ENCODE results near the gene DCLK1.
A peak's percentile ranks its signal among the peaks of the same experiment; 100 is the strongest.

DCLK1 gene

DNA sequence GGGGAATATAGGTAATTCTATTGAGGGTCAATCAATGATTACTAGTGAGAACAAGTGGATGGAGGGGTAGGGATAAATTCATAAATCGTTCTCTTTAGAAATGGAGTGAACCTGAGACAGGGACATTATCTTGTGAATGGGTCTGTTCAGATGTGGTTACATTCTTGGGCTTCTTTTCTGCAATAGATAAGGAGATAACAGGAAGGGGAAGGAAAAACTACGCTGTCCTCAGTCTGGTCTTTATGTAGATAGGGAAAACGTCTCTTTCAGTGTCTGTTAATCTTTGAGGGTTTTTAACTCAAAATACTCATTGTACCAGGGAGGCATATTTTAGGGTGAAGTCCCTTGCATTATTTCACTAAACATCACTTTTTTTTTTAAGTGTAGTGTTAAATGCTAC lies 388.0 kb downstream of the DCLK1 start:
- no peak overlapping the region for H3K9ac ChIP-seq (ENCODE audit: low read length in 5 of 5)
- no peak overlapping the region for H3K4me3 ChIP-seq (ENCODE audit: low read depth in 1 of 5, low read length in 5 of 5)
- H3K27me3 ChIP-seq (ENCODE audit: control insufficient read depth in 5 of 5, insufficient read depth in 4 of 5, low read length in 5 of 5) = no peaks in the 10 kb centered on the region
- no peak overlapping the region for H3K27ac ChIP-seq (ENCODE audit: low read depth, low read length)
- no peaks in the 10 kb centered on the region for H3K4me1 ChIP-seq (ENCODE audit: control insufficient read depth in 5 of 5, insufficient read depth in 5 of 5, low read length in 5 of 5)
- no peaks in the 10 kb centered on the region for H3K9me3 ChIP-seq (ENCODE audit: control insufficient read depth in 5 of 5, low read length in 5 of 5)
- no peaks in the 10 kb centered on the region for H3K36me3 ChIP-seq (ENCODE audit: control insufficient read depth in 5 of 5, insufficient read depth in 5 of 5, low read length in 5 of 5)

DNA sequence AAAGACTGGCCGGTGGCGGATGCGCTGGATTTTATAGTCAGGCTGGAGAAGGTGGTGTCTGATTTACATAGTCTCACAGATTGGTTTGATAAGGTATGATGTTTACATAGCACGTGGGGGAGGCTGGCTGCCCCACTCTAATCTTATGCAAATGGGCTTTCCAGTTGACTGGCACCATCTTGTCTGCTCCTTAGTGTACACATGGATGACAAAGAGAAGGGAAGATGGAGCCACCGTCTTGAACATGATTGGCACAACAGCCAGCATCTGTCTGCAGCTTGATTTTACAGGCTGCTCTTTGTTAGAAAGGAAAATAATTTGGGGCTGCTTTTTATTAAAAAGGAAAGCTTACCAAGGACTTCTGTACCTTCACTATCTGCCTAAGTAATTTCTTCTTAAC lies 389.5 kb downstream of the DCLK1 start:
- Histone ChIP-seq H3K4me3 (ENCODE audit: low read depth in 1 of 5, low read length in 5 of 5) (no peak overlapping the region), H3K27me3 (ENCODE audit: control insufficient read depth in 5 of 5, insufficient read depth in 4 of 5, low read length in 5 of 5) (no peaks in the 10 kb centered on the region), H3K36me3 (ENCODE audit: control insufficient read depth in 5 of 5, insufficient read depth in 5 of 5, low read length in 5 of 5) (no peaks in the 10 kb centered on the region), H3K9me3 (ENCODE audit: control insufficient read depth in 5 of 5, low read length in 5 of 5) (no peaks in the 10 kb centered on the region), H3K27ac (ENCODE audit: low read depth, low read length) (no peak overlapping the region), H3K4me1 (ENCODE audit: control insufficient read depth in 5 of 5, insufficient read depth in 5 of 5, low read length in 5 of 5) (no peaks in the 10 kb centered on the region), H3K9ac (ENCODE audit: low read length in 5 of 5) (no peak overlapping the region)

DNA sequence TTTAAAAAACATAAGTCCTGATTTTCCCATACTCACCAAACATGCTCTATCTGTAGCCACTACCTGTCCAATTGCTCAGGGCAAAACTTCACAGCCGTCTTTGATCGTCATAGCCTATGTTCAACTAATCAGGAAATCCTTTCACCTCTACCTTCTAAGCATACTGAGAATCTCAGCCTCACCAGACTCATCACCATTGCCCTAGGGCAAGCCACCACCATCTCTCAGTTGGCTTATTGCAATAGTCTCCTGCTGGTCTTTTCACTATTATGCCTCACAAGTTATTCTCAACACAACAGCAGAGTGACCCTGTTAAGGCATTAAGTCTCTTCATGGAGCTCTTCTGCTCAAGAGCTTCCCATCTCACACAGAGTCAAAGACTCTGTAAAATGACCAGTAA lies 394.3 kb downstream of the DCLK1 start:
- Histone ChIP-seq H3K4me1 (ENCODE audit: control insufficient read depth in 5 of 5, insufficient read depth in 5 of 5, low read length in 5 of 5) (peaks cover 3 to 16% (median 9%) of the 10 kb centered on the region in 5 donors), H3K4me3 (ENCODE audit: low read depth in 1 of 5, low read length in 5 of 5) (no peak overlapping the region), H3K27ac (ENCODE audit: low read depth, low read length) (no peak overlapping the region), H3K27me3 (ENCODE audit: control insufficient read depth in 5 of 5, insufficient read depth in 4 of 5, low read length in 5 of 5) (no peaks in the 10 kb centered on the region), H3K36me3 (ENCODE audit: control insufficient read depth in 5 of 5, insufficient read depth in 5 of 5, low read length in 5 of 5) (no peaks in the 10 kb centered on the region), H3K9ac (ENCODE audit: low read length in 5 of 5) (no peak overlapping the region), H3K9me3 (ENCODE audit: control insufficient read depth in 5 of 5, low read length in 5 of 5) (no peaks in the 10 kb centered on the region)

DNA sequence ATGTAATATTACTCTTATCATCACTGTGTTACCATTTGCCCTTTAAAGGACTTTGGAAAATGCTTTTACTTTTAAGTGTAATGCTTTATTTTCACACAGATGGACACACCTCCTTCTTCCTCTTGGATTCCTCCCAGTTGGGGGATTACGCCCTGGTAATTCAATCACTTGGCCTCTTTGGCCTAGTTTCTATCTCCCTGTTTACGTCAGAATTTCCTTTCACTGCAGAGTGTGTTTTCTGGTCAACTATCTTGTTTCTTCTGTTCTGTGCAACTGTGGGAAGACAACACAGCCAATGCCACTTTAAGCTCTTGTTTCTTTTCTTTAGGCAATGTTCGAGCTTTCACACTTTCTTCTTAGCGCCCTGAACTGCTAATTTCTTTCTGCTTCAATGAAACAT lies 397.4 kb downstream of the DCLK1 start:
- no peaks in the 10 kb centered on the region for H3K36me3 ChIP-seq (ENCODE audit: control insufficient read depth in 5 of 5, insufficient read depth in 5 of 5, low read length in 5 of 5)
- H3K9me3 ChIP-seq (ENCODE audit: control insufficient read depth in 5 of 5, low read length in 5 of 5) = no peaks in the 10 kb centered on the region
- peak overlapping the region in 1 of 5 donors; percentile 6 for H3K9ac ChIP-seq (ENCODE audit: low read length in 5 of 5)
- peak overlapping the region; percentile 14 to 27 (median 24) for H3K4me3 ChIP-seq (ENCODE audit: low read depth in 1 of 5, low read length in 5 of 5)
- no peaks in the 10 kb centered on the region for H3K27me3 ChIP-seq (ENCODE audit: control insufficient read depth in 5 of 5, insufficient read depth in 4 of 5, low read length in 5 of 5)
- peaks cover 3 to 21% (median 9%) of the 10 kb centered on the region in 5 donors for H3K4me1 ChIP-seq (ENCODE audit: control insufficient read depth in 5 of 5, insufficient read depth in 5 of 5, low read length in 5 of 5)
- H3K27ac ChIP-seq (ENCODE audit: low read depth, low read length) = peak overlapping the region; percentile 16

DNA sequence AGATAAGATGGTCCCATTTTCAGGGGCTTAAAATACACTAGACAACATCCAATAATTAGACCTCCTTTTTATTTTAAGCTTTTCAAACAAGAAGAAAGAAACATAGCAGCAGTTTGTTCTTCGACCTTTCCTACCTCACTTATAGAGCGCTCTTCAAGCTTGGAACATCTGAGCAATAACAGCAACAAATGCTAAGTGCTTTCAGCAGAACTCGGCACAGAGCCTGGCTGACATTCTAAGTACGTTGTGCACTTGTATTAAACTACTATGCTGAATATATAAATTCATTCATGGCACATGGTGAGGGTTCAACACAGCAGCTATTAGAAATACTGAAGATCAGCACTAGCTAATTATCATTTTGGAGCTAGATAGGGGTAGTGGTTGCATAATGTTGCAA lies 398.6 kb downstream of the DCLK1 start:
- no peak overlapping the region for H3K9ac ChIP-seq (ENCODE audit: low read length in 5 of 5)
- H3K9me3 ChIP-seq (ENCODE audit: control insufficient read depth in 5 of 5, low read length in 5 of 5) = no peaks in the 10 kb centered on the region
- H3K4me1 ChIP-seq (ENCODE audit: control insufficient read depth in 5 of 5, insufficient read depth in 5 of 5, low read length in 5 of 5) = peaks cover 3 to 21% (median 9%) of the 10 kb centered on the region in 5 donors
- no peaks in the 10 kb centered on the region for H3K36me3 ChIP-seq (ENCODE audit: control insufficient read depth in 5 of 5, insufficient read depth in 5 of 5, low read length in 5 of 5)
- no peak overlapping the region for H3K27ac ChIP-seq (ENCODE audit: low read depth, low read length)
- H3K4me3 ChIP-seq (ENCODE audit: low read depth in 1 of 5, low read length in 5 of 5) = no peak overlapping the region
- H3K27me3 ChIP-seq (ENCODE audit: control insufficient read depth in 5 of 5, insufficient read depth in 4 of 5, low read length in 5 of 5) = no peaks in the 10 kb centered on the region

DNA sequence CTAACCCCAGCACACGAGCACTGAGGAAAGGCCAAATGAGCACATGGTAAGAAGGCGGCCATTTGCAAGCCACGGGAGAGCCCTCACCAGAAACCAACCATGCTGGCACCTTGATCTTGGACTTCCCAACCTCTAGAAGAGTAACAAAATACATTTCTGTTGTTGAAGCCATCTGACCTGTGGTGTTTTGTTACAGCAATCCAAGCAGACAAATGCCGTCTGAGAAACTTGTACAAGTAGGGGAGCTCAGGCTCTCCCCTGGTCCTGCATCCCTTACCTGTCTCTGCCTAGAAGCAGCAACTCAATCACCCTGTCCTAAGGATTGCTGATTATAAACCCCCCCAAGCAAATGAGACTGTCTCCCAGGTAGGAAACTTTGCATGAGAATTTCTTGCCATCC lies 399.7 kb downstream of the DCLK1 start:
- Histone ChIP-seq H3K27ac (ENCODE audit: low read depth, low read length) (no peak overlapping the region), H3K4me1 (ENCODE audit: control insufficient read depth in 5 of 5, insufficient read depth in 5 of 5, low read length in 5 of 5) (peaks cover 3 to 21% (median 9%) of the 10 kb centered on the region in 5 donors), H3K27me3 (ENCODE audit: control insufficient read depth in 5 of 5, insufficient read depth in 4 of 5, low read length in 5 of 5) (no peaks in the 10 kb centered on the region), H3K9me3 (ENCODE audit: control insufficient read depth in 5 of 5, low read length in 5 of 5) (no peaks in the 10 kb centered on the region), H3K36me3 (ENCODE audit: control insufficient read depth in 5 of 5, insufficient read depth in 5 of 5, low read length in 5 of 5) (no peaks in the 10 kb centered on the region), H3K9ac (ENCODE audit: low read length in 5 of 5) (no peak overlapping the region), H3K4me3 (ENCODE audit: low read depth in 1 of 5, low read length in 5 of 5) (no peak overlapping the region)

DNA sequence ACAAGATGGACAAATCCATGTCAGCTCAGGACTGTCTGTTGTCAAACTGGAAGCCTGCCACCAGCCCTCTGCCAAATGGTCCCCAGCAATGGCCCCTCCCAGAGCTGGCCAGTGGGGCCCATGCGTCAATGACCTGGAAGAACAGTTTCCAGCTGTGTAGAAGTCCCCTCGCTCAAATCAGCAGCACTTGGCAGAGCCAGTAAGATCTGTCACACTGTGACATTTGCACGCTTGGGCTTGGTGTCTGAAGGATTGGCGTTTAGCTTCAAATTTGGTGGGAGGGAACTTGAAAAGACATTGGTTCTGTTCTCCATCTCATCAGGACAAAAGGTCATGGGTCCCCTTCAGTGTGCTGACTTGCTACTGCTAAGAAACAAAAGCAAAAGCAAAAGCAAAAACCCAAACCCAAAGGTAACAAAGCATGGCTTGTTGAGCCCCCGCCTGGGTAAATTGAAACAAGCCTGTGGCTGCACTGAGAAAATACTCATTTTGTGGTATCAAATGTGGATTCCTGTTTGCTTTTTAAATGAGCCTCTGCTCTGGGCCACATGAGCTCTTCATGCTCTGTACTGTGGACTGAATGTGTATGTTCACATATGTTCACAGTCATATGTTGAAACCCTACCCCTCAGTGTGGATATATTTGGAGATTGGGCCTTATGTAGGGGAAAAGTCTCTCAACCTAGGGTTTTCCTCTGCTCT lies 401.1 kb downstream of the DCLK1 start:
- Histone ChIP-seq H3K27ac (ENCODE audit: low read depth, low read length) (no peak overlapping the region), H3K4me3 (ENCODE audit: low read depth in 1 of 5, low read length in 5 of 5) (no peak overlapping the region), H3K9me3 (ENCODE audit: control insufficient read depth in 5 of 5, low read length in 5 of 5) (no peaks in the 10 kb centered on the region), H3K27me3 (ENCODE audit: control insufficient read depth in 5 of 5, insufficient read depth in 4 of 5, low read length in 5 of 5) (peaks cover 0 to 3% (median 0%) of the 10 kb centered on the region in 5 donors), H3K36me3 (ENCODE audit: control insufficient read depth in 5 of 5, insufficient read depth in 5 of 5, low read length in 5 of 5) (no peaks in the 10 kb centered on the region), H3K9ac (ENCODE audit: low read length in 5 of 5) (no peak overlapping the region), H3K4me1 (ENCODE audit: control insufficient read depth in 5 of 5, insufficient read depth in 5 of 5, low read length in 5 of 5) (peaks cover 3 to 21% (median 9%) of the 10 kb centered on the region in 5 donors)

DNA sequence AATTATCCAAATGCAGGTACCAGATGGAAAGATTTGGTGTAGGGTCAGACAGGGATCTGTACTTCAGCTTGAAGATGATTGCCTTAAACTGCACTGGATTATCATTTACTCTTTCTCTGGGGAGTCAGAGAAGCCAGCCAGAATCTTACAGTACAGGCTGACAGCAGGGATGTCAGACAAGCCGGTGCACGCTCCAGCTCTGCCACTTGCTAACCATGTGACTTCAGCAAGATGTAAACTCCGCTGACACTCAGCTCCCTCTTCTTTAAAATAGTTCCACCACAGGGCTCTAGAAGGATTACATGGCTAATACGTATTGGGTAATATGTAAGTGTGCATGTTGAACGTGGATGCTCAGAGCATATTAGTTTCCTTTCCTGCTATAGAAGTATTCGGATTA lies 403.3 kb downstream of the DCLK1 start:
- peaks cover 0 to 3% (median 0%) of the 10 kb centered on the region in 5 donors for H3K27me3 ChIP-seq (ENCODE audit: control insufficient read depth in 5 of 5, insufficient read depth in 4 of 5, low read length in 5 of 5)
- peaks cover 0 to 16% (median 13%) of the 10 kb centered on the region in 5 donors for H3K4me1 ChIP-seq (ENCODE audit: control insufficient read depth in 5 of 5, insufficient read depth in 5 of 5, low read length in 5 of 5)
- no peak overlapping the region for H3K4me3 ChIP-seq (ENCODE audit: low read depth in 1 of 5, low read length in 5 of 5)
- no peak overlapping the region for H3K9ac ChIP-seq (ENCODE audit: low read length in 5 of 5)
- H3K36me3 ChIP-seq (ENCODE audit: control insufficient read depth in 5 of 5, insufficient read depth in 5 of 5, low read length in 5 of 5) = no peaks in the 10 kb centered on the region
- H3K27ac ChIP-seq (ENCODE audit: low read depth, low read length) = no peak overlapping the region
- no peaks in the 10 kb centered on the region for H3K9me3 ChIP-seq (ENCODE audit: control insufficient read depth in 5 of 5, low read length in 5 of 5)

DNA sequence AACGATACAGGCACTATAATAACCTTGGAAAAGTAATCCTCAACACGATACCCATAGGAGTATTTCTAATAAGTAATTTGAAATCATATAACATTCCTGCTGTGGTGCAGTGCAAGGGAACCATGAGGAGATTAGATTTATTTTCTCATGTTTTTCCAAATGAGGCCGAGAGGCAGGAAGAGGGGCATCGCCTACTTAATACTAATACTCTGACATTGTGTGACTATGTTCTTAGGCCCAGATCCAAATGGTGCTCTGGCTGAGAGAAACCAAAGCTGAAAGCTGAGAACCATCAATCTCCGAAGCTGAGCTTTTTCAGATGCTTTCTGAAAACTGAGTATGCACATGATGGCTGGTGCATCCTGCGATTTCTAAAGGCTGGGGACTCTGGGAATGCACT lies 406.7 kb downstream of the DCLK1 start:
- H3K27me3 ChIP-seq (ENCODE audit: control insufficient read depth in 5 of 5, insufficient read depth in 4 of 5, low read length in 5 of 5) = peaks cover 0 to 3% (median 0%) of the 10 kb centered on the region in 5 donors

DNA sequence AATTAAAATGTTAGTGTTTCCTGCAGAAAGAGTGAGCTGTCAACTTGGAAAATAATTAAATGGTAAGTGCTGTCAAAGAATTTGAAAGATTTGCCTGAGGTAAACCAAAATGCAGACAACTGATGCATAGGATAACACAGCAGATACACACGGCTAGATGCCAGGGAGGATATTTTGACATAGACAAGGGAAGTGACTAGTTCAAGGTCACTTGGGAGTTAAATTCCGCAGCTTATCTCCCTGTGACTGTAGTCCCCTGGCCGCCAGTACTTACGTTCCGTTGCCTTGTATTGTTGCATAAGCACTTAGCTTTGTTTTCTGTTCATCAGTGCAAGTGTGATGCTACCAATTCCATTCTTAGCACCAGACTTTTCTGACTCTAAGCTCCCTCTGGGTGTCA lies 407.4 kb downstream of the DCLK1 start:
- peaks cover 0 to 27% (median 20%) of the 10 kb centered on the region in 5 donors for H3K4me1 ChIP-seq (ENCODE audit: control insufficient read depth in 5 of 5, insufficient read depth in 5 of 5, low read length in 5 of 5)
- peak overlapping the region; percentile 15 for H3K27ac ChIP-seq (ENCODE audit: low read depth, low read length)
- no peak overlapping the region for H3K9ac ChIP-seq (ENCODE audit: low read length in 5 of 5)
- H3K27me3 ChIP-seq (ENCODE audit: control insufficient read depth in 5 of 5, insufficient read depth in 4 of 5, low read length in 5 of 5) = peaks cover 0 to 3% (median 0%) of the 10 kb centered on the region in 5 donors
- H3K9me3 ChIP-seq (ENCODE audit: control insufficient read depth in 5 of 5, low read length in 5 of 5) = no peaks in the 10 kb centered on the region
- no peak overlapping the region for H3K4me3 ChIP-seq (ENCODE audit: low read depth in 1 of 5, low read length in 5 of 5)
- H3K36me3 ChIP-seq (ENCODE audit: control insufficient read depth in 5 of 5, insufficient read depth in 5 of 5, low read length in 5 of 5) = no peaks in the 10 kb centered on the region

More for the DNA sequence above, 406.7 kb downstream of the DCLK1 start:
- H3K4me3 ChIP-seq (ENCODE audit: low read depth in 1 of 5, low read length in 5 of 5) = no peak overlapping the region
- no peaks in the 10 kb centered on the region for H3K9me3 ChIP-seq (ENCODE audit: control insufficient read depth in 5 of 5, low read length in 5 of 5)
- peak overlapping the region; percentile 15 for H3K27ac ChIP-seq (ENCODE audit: low read depth, low read length)
- H3K36me3 ChIP-seq (ENCODE audit: control insufficient read depth in 5 of 5, insufficient read depth in 5 of 5, low read length in 5 of 5) = no peaks in the 10 kb centered on the region
- H3K9ac ChIP-seq (ENCODE audit: low read length in 5 of 5) = no peak overlapping the region
- peaks cover 0 to 27% (median 20%) of the 10 kb centered on the region in 5 donors for H3K4me1 ChIP-seq (ENCODE audit: control insufficient read depth in 5 of 5, insufficient read depth in 5 of 5, low read length in 5 of 5)
